Cardiac fibroblast (primary cell): ENCODE results near the gene IL17REL.

Source experiments
- DNase-seq, 2 donors: peaks; one replicate each; pipeline versions ENCODE4 v3.0.0 to v3.0.0-alpha.2; 2010; ENCODE audit warnings: low read depth in 2 of 2
- H3K4me3 ChIP-seq, 2 donors: replicated peaks in 1 of 2; 1 replicate in 1 of 2; 2 replicates in 1 of 2; pipeline ENCODE4 v1.5.1; 2011; ENCODE audit warnings: low read depth in 2 of 2, low read length in 2 of 2, mild to moderate bottlenecking in 2 of 2, moderate library complexity in 1 of 2
- TF ChIP-seq, protein P1 (sequence below): IDR thresholded peaks from one replicate; pipeline ENCODE4 v1.5.1; 2011; ENCODE audit warnings: low read depth, mild to moderate bottlenecking, low read length, inconsistent platforms

IL17REL gene

DNA sequence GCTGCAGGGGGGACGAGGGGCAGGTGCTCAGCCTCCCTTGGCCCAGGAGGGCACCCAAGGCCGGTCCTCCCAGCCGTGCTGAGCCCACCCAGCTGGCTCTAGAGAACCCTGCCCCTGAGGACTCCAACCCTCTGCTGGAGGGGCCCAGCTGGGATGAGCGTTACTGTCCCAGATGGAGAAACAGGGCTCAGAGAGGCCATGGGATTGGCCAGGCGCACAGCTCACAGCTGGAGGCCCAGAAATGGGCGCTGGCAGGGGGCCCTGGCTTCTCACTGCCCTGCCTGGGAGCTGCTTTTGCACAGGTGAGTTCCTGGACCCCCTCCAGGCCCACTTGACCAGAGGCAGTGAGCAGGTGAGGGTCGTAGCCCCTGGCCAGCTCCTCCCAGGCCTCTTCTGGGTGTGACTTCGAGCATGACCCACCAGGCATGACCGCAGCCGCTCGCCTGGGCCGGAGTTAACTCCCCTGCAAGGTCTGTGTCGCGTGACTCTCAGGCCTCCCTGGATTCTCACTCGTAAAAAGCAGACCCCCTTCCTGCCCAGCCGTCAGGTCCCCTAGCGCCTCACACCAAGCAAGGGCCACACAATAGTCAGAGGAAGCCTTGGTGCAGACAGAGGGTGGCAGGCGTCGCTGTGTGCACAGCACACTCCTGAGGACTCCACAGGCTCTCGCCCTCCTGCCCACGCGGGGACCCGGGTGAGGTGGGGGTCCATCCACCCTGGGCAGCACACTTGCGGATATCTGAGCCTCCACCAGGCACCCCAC, 19.7 kb upstream of the IL17REL start:
- H3K4me3 ChIP-seq = no peak overlapping the region
- DNase-seq = no peak
- TF ChIP-seq, protein P1, sequence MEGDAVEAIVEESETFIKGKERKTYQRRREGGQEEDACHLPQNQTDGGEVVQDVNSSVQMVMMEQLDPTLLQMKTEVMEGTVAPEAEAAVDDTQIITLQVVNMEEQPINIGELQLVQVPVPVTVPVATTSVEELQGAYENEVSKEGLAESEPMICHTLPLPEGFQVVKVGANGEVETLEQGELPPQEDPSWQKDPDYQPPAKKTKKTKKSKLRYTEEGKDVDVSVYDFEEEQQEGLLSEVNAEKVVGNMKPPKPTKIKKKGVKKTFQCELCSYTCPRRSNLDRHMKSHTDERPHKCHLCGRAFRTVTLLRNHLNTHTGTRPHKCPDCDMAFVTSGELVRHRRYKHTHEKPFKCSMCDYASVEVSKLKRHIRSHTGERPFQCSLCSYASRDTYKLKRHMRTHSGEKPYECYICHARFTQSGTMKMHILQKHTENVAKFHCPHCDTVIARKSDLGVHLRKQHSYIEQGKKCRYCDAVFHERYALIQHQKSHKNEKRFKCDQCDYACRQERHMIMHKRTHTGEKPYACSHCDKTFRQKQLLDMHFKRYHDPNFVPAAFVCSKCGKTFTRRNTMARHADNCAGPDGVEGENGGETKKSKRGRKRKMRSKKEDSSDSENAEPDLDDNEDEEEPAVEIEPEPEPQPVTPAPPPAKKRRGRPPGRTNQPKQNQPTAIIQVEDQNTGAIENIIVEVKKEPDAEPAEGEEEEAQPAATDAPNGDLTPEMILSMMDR = no peak

DNA sequence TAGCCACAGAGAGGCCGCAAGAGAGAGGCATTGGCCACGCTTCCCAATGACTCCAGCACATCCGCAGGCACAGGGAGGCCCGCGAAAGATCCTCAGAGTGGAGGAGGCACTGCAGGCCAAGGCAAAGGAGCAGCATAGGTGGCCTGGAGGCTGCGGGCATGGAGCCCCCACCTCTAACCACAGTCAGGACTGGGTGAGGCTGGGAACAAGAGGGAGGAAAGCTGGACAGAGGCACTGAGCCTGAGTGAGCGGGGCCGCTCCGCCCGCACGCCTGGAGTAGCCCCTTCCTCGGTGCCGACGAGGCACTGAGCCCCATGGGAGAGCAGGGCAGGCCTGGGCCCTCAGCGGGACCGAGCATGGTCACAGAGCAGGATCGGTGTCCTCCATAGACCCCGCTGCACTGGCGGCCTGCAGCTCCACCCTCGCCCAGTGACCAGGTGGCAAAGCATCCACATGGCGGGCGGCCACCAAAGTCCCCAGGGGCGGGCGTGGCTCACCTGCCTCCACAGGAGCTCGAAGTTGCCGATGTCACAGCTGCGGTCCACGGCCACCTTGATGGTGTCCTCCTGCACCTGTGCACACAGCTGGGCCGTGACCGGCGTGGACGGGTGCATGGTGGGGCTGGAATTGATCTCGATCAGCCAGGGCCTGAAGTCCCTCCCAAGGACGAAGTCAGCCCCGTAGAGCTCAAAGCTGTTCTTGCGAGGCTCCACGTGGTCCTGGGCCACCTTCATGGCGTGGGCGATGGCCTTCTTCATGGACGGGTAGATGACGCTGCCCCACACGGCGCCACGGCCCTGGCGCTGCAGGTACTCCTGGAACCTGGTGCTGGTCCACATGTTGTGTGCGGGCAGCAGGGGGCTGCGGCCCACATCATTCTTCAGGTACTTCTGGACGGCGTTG, 18.9 kb upstream of the IL17REL start:
- no peak overlapping the region for H3K4me3 ChIP-seq
- TF ChIP-seq, protein P1 = no peak
- DNase-seq = no peak

DNA sequence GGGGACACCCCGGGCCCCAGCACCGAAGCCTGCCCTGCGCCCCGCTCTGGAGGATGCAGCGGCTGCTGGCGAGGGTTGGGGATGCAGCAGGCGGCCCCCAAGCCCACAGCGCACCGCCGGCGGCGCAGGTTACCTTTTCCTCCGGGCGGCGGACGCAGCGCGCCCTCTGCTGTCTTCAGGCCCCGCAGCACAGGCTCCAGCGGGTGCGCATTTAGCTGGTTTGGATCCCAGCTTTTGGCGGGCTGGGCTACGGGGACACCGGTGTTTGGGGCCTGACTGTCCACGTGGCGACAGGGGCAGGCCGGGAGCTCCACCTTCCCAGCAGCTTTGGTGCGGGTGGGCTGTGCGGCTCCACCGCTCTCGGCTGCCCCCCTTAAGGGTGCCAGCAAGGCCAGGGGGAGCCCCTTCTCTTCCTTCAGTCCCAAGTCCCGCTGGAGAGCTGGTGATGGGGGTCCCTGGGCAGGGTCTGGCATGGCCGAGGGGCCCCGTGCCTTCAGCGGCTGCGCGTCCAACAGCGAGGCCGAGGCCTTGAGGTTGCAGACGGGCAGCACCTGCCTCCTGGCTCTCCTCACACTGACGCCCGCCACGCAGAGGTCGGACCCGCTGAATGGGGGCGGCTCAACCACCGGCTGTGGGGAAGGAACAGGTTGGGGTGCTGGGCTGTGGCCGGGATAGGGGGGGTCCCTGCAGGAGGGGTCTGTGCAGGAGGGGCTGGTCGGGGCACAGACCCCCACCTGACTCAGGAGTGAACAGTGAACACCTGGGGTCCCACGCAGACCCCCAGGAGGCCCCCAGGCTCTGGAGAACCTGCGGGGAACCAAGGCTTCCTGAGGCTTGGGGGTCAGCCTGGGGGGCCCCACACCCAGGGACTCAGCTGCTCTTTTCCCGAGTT, 18.0 kb upstream of the IL17REL start:
- DNase-seq = peak; percentile 67 to 72
- H3K4me3 ChIP-seq = no peak overlapping the region

DNA sequence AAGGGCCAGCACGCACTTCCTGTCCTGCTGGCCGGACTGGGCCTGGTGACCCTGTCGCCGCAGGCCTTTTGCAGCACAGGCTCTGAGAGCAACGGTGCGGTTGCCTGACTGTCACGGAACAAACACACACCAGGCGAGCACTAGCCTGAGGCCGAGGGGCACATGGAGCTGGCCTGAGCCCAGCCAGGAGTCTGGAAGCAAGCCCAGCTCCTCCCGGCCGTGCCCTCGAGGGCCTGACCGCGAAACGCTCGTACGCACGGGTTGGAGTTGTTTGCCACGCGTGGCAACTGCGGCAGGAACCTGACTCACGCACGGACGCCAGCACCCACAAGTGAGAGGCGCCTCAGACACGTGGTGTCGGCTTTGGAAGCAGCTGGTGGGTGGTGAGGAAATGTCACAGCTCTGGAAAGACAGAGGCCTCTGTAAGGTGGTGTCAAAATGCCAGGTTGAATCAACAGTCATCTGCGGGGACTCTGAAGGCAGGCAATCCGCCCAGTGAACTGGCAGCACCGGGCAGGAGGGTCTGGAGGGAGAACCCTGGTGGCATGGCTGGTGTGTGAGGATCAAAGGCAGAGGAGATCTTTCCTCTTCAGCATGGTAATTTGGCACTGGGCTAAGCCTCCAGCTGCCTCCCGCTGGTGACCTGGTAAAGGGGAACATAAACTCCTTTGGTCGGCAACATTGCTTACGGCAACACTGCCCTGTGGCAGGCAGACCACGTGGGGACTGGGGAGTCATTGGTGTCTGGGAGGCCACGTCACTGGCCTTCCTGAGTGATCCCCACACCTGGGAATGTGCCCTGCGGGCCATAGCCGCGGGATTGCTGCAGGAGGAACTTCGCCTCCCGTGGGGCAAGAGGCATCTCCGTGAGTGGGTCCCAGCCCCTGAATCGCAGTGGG, 15.3 kb upstream of the IL17REL start:
- TF ChIP-seq, protein P1 = no peak
- DNase-seq = no peak
- no peak overlapping the region for H3K4me3 ChIP-seq

More for the DNA sequence above, 18.0 kb upstream of the IL17REL start:
- TF ChIP-seq, protein P1 = peak; percentile 81

DNA sequence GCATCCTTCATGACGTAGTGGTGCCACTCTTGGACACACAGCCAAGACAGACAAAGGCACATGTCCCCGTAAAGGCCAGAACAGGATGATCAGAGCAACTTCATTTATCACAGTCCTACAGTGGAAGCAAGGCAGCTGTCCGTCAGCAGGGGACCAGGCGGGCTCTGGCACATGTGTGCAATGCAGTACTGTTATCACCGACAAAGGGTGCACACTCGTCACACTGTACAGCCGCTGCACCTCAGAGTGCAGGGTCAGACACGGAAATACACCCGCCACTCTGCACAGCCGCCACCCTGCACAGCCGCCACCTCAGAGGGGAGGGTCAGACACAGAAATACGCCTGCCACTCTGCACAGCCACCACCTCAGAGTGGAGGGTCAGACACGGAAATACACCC, 13.4 kb upstream of the IL17REL start:
- TF ChIP-seq, protein P1 = no peak
- no peak overlapping the region for H3K4me3 ChIP-seq
- DNase-seq = no peak
